Heart right ventricle (tissue), 16 donors: ENCODE data around the gene RRAS2. TPM values are rescaled to one million over a fixed set of nuclear protein-coding genes. Genes with fewer than 3 reads are reported as not detected.

Source experiments
- ATAC-seq, 8 donors: fragments of 200-7000 bp; cut with Tn5 transposase; one replicate each; pipeline ENCODE4 v1.9.1; 2020; ENCODE audit warnings: mild to moderate bottlenecking in 8 of 8, moderate library complexity in 8 of 8, moderate number of reproducible peaks in 1 of 8
- DNase-seq, 2 donors: peaks; one replicate each; pipeline ENCODE4 v3.0.0-alpha.2; 2020
- H3K27ac ChIP-seq, 10 donors: fragments of 200-600 bp; sonication (generic) in 2 of 10; one replicate each; pipeline versions ENCODE4 v1.5.0 to v1.8.0; 2020 to 2022; ENCODE audit warnings: mild to moderate bottlenecking in 3 of 10
- H3K27me3 ChIP-seq, 7 donors: fragments of 200-600 bp; one replicate each; pipeline ENCODE4 v1.8.0; 2021 to 2022; ENCODE audit warnings: mild to moderate bottlenecking in 2 of 7
- H3K36me3 ChIP-seq, 9 donors: fragments of 200-600 bp; sonication (generic) in 1 of 9; one replicate each; pipeline versions ENCODE4 v1.5.0 to v1.8.0; 2020 to 2022; ENCODE audit warnings: mild to moderate bottlenecking in 2 of 9
- H3K4me1 ChIP-seq, 9 donors: fragments of 200-600 bp; sonication (generic) in 1 of 9; one replicate each; pipeline versions ENCODE4 v1.5.0 to v1.8.0; 2020 to 2022; ENCODE audit warnings: mild to moderate bottlenecking in 4 of 9
- H3K4me3 ChIP-seq, 10 donors: fragments of 200-600 bp; sonication (generic) in 2 of 10; one replicate each; pipeline versions ENCODE4 v1.5.0 to v1.8.0; 2020 to 2022; ENCODE audit warnings: mild to moderate bottlenecking in 7 of 10, moderate library complexity in 2 of 10
- H3K9me3 ChIP-seq, 11 donors: fragments of 200-600 bp in 10 of 11; sonication (generic) in 2 of 11; one replicate each; pipeline versions ENCODE4 v1.5.0 to v1.8.0; 2013 to 2022; ENCODE audit warnings: mild to moderate bottlenecking in 2 of 11, control low read depth in 1 of 11, moderate library complexity in 1 of 11
- WGBS, 2 donors: extraction: QIAGEN DNeasy Blood & Tissue Kit; methylation state at CpG; one replicate each; pipeline ENCODE4 v1.1.7; 2013; ENCODE audit warnings: inconsistent platforms in 1 of 2; 5-methylcytosine and 5-hydroxymethylcytosine counted together
- intact Hi-C, 10 donors: fragments of 100-400 bp; cut with DNase I; formaldehyde crosslinking; loops; one replicate each; pipeline versions ENCODE4 v1.11.1 to v1.14.2; 2022
- polyA plus RNA-seq, 2 donors: library from polyadenylated mRNA; stranded (reverse); fragments of 200-250 nt; gene quantifications; one replicate each; pipeline ENCODE4 v1.2.3, GENCODE V29; 2013
- total RNA-seq, 10 donors: library from RNA; stranded (reverse); fragmentation: NEBNext Ultra II Directional in 3 of 10; extraction: Animal tissue kit (Norgen Biotek cat#: 25700) in 3 of 10; gene quantifications; one replicate each; pipeline versions ENCODE4 v1.2.1 to v1.2.4, GENCODE V29; 2021 to 2023
- TF ChIP-seq, protein P1 (sequence below), 9 donors: fragments of 200-600 bp; sonication (generic) in 2 of 9; IDR thresholded peaks; one replicate each; pipeline versions ENCODE4 v1.5.0 to v1.8.0; 2021 to 2022; ENCODE audit warnings: antibody characterized with exemption in 9 of 9, mild to moderate bottlenecking in 5 of 9, moderate library complexity in 1 of 9
- donor health status: Arrhythmogenic right ventricular cardiomyopathy.
- donor health status: ischemic (EF 13 %, LVEDD 7.1; RV severe dilation, severe dysfunction).
- donor health status: healthy with polysubstance abuse.
- donor health status: DM: no; HTN: yes; CAD: no.
- donor health status: DM: no; HTN: no; CAD: no.
- donor health status: ischemic (EF 25% LVEDD 6.9; RV normal size, moderate dysfunction).
- donor health status: ischemic (EF 25% LVEDD 5.7; RV mildly dilated, moderate dysfunction).
- donor health status: healthy.
- donor health status: DM: yes; HTN: yes; CAD: no.
- donor health status: Ischemic cardiomyopathy.
- donor health status: ischemic (EF 35%, LVEDD 5.7; RV mildly dilated, moderate dysfunction).
- donor health status: nonischemic (EF 11% LVEDD 7.7; RV severe dilation, severe dysfunction).
- donor health status: DM: yes; HTN: yes; CAD: no.
- donor health status: PGD.
- donor health status: ischemic (EF 29% LVEDD 5.4; RV normal size, mild dysfunction).
- donor health status: nonischemic (EF 23%, LVEDD 6.1; RV moderate dilation, normal function).

The RRAS2 gene
- total and polyA plus RNA-seq, 12 donors, result 20.8 to 142 (median 37.3) TPM

DNA sequence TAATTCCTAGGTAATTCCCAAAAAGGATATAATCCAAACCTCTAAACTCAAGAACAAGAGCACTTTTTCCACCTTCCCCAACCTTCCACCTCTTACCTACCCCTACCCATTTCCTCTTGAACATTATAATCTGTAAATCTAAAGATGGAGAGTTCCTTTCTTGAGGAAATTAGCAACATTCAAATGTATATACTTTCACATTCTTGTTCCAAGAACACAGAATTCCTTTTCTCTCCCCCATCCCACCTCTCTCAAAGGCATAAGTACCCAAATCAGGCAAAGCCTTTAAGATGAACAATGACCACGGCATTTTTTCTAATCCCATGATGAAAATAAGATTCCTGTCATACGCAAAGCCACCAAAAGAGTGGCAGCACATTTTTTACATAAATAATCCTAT, 18.3 kb downstream of the RRAS2 start:
- peaks cover 0 to 16% (median 8%) of the 10 kb centered on the region in 9 donors for H3K4me1 ChIP-seq
- peaks cover 0 to 19% (median 0%) of the 10 kb centered on the region in 11 donors for H3K9me3 ChIP-seq
- ATAC-seq (no peak), DNase-seq (no peak)
- H3K4me3 ChIP-seq, result no peak overlapping the region
- H3K27ac ChIP-seq, result no peak overlapping the region
- H3K36me3 ChIP-seq, result no peaks in the 10 kb centered on the region
- intact Hi-C loops, result no loop called here
- WGBS, 2 donors, result 79 to 83% methylated on average over 2 of the region's 2 CpGs
- no peaks in the 10 kb centered on the region for H3K27me3 ChIP-seq
- TF ChIP-seq, protein P1, sequence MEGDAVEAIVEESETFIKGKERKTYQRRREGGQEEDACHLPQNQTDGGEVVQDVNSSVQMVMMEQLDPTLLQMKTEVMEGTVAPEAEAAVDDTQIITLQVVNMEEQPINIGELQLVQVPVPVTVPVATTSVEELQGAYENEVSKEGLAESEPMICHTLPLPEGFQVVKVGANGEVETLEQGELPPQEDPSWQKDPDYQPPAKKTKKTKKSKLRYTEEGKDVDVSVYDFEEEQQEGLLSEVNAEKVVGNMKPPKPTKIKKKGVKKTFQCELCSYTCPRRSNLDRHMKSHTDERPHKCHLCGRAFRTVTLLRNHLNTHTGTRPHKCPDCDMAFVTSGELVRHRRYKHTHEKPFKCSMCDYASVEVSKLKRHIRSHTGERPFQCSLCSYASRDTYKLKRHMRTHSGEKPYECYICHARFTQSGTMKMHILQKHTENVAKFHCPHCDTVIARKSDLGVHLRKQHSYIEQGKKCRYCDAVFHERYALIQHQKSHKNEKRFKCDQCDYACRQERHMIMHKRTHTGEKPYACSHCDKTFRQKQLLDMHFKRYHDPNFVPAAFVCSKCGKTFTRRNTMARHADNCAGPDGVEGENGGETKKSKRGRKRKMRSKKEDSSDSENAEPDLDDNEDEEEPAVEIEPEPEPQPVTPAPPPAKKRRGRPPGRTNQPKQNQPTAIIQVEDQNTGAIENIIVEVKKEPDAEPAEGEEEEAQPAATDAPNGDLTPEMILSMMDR (IDR thresholded peaks at IDR 0.05), result no peak

DNA sequence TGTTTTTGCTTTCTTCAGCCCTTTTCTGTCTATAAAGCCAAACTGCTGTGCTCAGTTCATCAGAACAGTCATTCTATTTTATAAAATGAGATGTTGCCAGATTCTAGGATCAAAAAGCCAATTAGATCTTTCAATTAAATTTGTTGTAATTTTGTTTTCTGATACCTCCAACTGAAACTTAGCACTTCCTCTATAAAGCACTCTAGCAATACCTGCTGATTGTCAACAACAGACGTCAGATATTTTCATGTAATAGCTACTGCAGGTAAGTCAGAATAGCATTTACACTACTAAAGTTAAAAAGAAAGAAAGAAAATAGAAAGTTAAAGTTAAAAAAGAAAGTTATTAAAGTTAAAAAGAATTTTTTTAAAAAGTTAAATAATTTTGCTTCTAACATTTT, 19.6 kb downstream of the RRAS2 start:
- Histone ChIP-seq H3K36me3 (no peaks in the 10 kb centered on the region), H3K27me3 (no peaks in the 10 kb centered on the region), H3K4me3 (no peak overlapping the region), H3K9me3 (peaks cover 0 to 19% (median 0%) of the 10 kb centered on the region in 11 donors), H3K27ac (no peak overlapping the region), H3K4me1 (peaks cover 0 to 20% (median 14%) of the 10 kb centered on the region in 9 donors)
- no peak for ATAC-seq
- TF ChIP-seq, protein P1 (IDR thresholded peaks at IDR 0.05), result no peak
- no peak for DNase-seq
- intact Hi-C loops, result no loop called here
- 89 to 90% methylated on average over 1 of the region's 1 CpG for WGBS, 2 donors

DNA sequence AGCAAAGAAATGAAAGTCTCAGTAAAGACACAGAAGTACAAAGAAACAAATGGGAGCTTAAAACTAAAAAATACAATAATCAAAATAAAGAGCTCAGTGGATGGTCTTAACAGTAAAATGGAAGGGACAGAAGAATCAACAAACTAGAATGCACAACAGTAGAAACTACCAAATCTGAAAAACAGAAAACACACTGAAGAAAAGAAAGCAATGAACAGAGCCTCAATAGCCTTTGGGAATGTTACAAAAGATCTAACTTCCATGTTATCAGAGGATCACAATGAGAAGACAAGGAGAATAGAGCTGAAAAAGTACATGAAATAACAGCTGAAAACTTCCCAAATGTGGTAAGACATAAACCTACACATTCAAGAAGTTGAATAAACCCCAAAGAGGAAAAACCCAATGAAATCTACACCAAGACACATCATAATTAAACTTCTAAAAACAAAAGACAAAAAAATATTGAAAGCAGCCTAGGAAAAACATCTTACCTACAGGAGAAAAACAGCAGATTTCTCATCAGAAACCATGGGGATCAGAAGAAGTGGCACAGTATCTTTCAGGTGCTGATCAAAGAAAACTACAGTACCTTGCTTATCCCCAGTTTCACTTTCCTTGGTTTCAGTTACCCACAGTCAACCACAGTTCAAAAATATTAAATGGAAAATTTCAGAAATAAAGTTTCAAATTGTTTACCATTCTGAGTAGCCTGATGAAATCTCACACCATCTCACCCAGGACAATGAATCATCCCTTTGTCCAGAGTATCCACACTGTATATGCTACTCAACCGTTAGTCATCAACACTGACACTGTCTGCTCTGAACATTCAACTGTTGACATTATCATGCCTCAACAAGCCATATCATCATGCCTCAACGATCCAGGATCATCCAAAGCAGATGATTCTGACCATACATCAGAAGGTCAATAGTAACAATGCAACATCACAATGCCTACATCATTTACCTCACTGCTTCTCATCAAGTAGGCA, 22.2 kb downstream of the RRAS2 start:
- Histone ChIP-seq H3K9me3 (peaks cover 0 to 19% (median 0%) of the 10 kb centered on the region in 11 donors), H3K4me3 (no peak overlapping the region), H3K27ac (no peak overlapping the region), H3K4me1 (peaks cover 0 to 20% (median 12%) of the 10 kb centered on the region in 9 donors), H3K27me3 (no peaks in the 10 kb centered on the region), H3K36me3 (no peaks in the 10 kb centered on the region)
- TF ChIP-seq, protein P1 (IDR thresholded peaks at IDR 0.05), result no peak
- DNase-seq (no peak), ATAC-seq (no peak)
- 81 to 87% methylated on average over 2 of the region's 2 CpGs for WGBS, 2 donors
- intact Hi-C loops, result no loop called here

DNA sequence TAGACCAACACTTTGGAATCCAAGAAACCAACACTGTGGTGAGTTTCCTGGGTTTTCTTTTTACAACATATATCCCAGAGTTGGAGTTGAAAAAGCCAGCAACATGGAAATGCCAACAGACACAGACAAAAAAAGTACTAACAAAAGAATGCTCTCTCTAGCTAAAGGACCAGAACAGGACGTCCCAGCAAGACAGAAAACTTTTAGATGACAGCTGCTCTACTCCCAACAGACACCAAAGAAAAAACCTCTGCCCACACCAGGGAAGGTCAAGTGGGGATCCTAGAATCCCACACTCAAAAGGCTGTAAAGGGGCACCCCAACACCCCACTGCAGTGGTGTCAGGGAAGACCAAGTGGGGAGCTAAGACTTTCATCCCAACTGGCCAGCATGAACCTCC, 23.3 kb downstream of the RRAS2 start:
- intact Hi-C loops, result no loop called here
- Histone ChIP-seq H3K9me3 (peaks cover 0 to 19% (median 0%) of the 10 kb centered on the region in 11 donors), H3K4me1 (peaks cover 0 to 20% (median 12%) of the 10 kb centered on the region in 9 donors), H3K36me3 (no peaks in the 10 kb centered on the region), H3K27ac (peak overlapping the region in 1 of 10 donors; percentile 17), H3K27me3 (no peaks in the 10 kb centered on the region), H3K4me3 (no peak overlapping the region)
- TF ChIP-seq, protein P1 (IDR thresholded peaks at IDR 0.05), result no peak
- DNase-seq (no peak), ATAC-seq (peak in 2 of 8 donors; percentile 22 to 78)
- WGBS, 2 donors, result 43 to 58% methylated on average over 1 of the region's 1 CpG
